K562 (cell line): Measurements from ENCODE around the gene SYCP2. TPM values are rescaled to one million over a fixed set of nuclear protein-coding genes. Genes with fewer than 3 reads are reported as not detected.
A peak's percentile ranks its signal among the peaks of the same experiment; 100 is the strongest.

Source experiments
- ATAC-seq: fragments of 200-7000 bp; cut with Tn5 transposase; 3 replicates; pipeline ENCODE4 v1.9.1; 2020; ENCODE audit warnings: moderate library complexity
- BruUV-seq: library from RNA; stranded (reverse); fragments of 400-500 nt; replicated peaks from 2 replicates; lab custom pipeline; 2021; lab: Mats Ljungman, UMichigan
- CTCF ChIA-PET: fragments of 300-600 bp; formaldehyde crosslinking; extraction: SDS; loops from one replicate; lab custom pipeline; 2021; ENCODE audit warnings: low intra/inter-chr PET ratio; lab: Yijun Ruan, JAX
- POLR2A ChIA-PET: fragments of 300-600, 350-650 bp; sonication (Branson Sonifier 250); formaldehyde crosslinking; extraction: SDS; loops from one replicate; lab custom pipeline; 2021; ENCODE audit warnings: antibody characterized with exemption, inconsistent platforms; lab: Yijun Ruan, JAX
- DNase-seq, 4 experiments: peaks; one replicate each; pipeline versions ENCODE4 v3.0.0 to v3.0.0-alpha.2; 2011 to 2018; ENCODE audit warnings: low spot score in 3 of 4, mixed read lengths in 3 of 4; ENCODE audit errors: extremely low read depth in 1 of 4
- FAIRE-seq: peaks from 2 replicates; lab custom pipeline; 2011; peaks lifted over from hg19 to GRCh38; lab: Jason Lieb, UNC
- H2AFZ ChIP-seq: 2 replicates; pipeline ENCODE4 v1.6.0; 2011; ENCODE audit warnings: low read depth, low read length, control low read depth, inconsistent platforms
- H3K27ac ChIP-seq: fragments of 200-600 bp; 3 replicates; pipeline ENCODE4 v1.8.0; 2011; ENCODE audit warnings: low read depth, mild to moderate bottlenecking, control low read depth, inconsistent platforms, low read length, moderate library complexity, mixed read lengths; ENCODE audit errors: extremely low read depth
- H3K27me3 ChIP-seq, 2 experiments: fragments of 300-600 bp in 1 of 2; 2 replicates in 1 of 2; 3 replicates in 1 of 2; pipeline versions ENCODE4 v1.6.0 to v1.8.0; 2011; ENCODE audit warnings: inconsistent platforms in 2 of 2, low read length in 2 of 2, mild to moderate bottlenecking in 1 of 2, mixed read lengths in 1 of 2, moderate library complexity in 1 of 2; ENCODE audit not compliant: control insufficient read depth in 2 of 2, insufficient read depth in 2 of 2
- H3K36me3 ChIP-seq: fragments of 300-600 bp; 3 replicates; pipeline ENCODE4 v1.8.0; 2011; ENCODE audit warnings: mild to moderate bottlenecking, low read length, inconsistent platforms; ENCODE audit not compliant: control insufficient read depth, insufficient read depth
- H3K4me1 ChIP-seq, 2 experiments: fragments of 200-600 bp in 1 of 2; replicated peaks in 1 of 2; 2 replicates in 1 of 2; 3 replicates in 1 of 2; pipeline versions ENCODE4 v1.5.1 to v1.8.0; 2011; ENCODE audit warnings: inconsistent platforms in 2 of 2, low read length in 2 of 2, mild to moderate bottlenecking in 1 of 2, mixed read lengths in 1 of 2, moderate library complexity in 1 of 2; ENCODE audit not compliant: control insufficient read depth in 2 of 2, insufficient read depth in 2 of 2
- H3K4me2 ChIP-seq: 2 replicates; pipeline ENCODE4 v1.6.1; 2011; ENCODE audit warnings: low read length, control low read depth, inconsistent platforms, mixed read lengths; ENCODE audit not compliant: insufficient read depth
- H3K4me3 ChIP-seq: fragments of 200-600 bp; sonication (generic), shearing (Covaris generic); 2 replicates; pipeline ENCODE4 v1.5.1; 2016; ENCODE audit warnings: control low read depth, inconsistent platforms
- H3K79me2 ChIP-seq: fragments of 200-600 bp; 3 replicates; pipeline ENCODE4 v1.8.0; 2011; ENCODE audit warnings: low read length, inconsistent platforms; ENCODE audit not compliant: control insufficient read depth, insufficient read depth
- H3K9ac ChIP-seq, 2 experiments: 2 replicates each; pipeline versions ENCODE4 v1.6.0 to v1.6.1; 2011; ENCODE audit warnings: low read depth in 2 of 2, low read length in 2 of 2, control low read depth in 1 of 2, inconsistent platforms in 1 of 2, mild to moderate bottlenecking in 1 of 2, mixed read lengths in 1 of 2; ENCODE audit not compliant: insufficient read depth in 1 of 2
- H3K9me1 ChIP-seq: one replicate; pipeline ENCODE4 v1.6.0; 2011; ENCODE audit warnings: inconsistent platforms, mild to moderate bottlenecking, low read length, moderate library complexity; ENCODE audit not compliant: control insufficient read depth, insufficient read depth
- H3K9me3 ChIP-seq: replicated peaks from 2 replicates; pipeline ENCODE4 v1.5.1; 2011; ENCODE audit warnings: low read depth, low read length, inconsistent platforms; ENCODE audit not compliant: control insufficient read depth, insufficient read depth
- H4K20me1 ChIP-seq: replicated peaks from 2 replicates; pipeline ENCODE4 v1.6.1; 2011; ENCODE audit warnings: low read length, inconsistent platforms, mixed read lengths; ENCODE audit not compliant: control insufficient read depth, insufficient read depth
- ELK3 ChIP-seq: fragments of 450-650 bp; formaldehyde crosslinking; IDR thresholded peaks from 2 replicates; pipeline ENCODE4 v1.4.0; 2020; ENCODE audit warnings: mild to moderate bottlenecking
- HDAC2 ChIP-seq: fragments of 450-650 bp; IDR thresholded peaks from 2 replicates; pipeline ENCODE4 v1.6.1; 2016; ENCODE audit warnings: mild to moderate bottlenecking
- NFXL1 ChIP-seq: fragments of 450-650 bp; formaldehyde crosslinking; IDR thresholded peaks from 2 replicates; pipeline ENCODE4 v1.4.0; 2021; ENCODE audit warnings: mild to moderate bottlenecking
- NKRF ChIP-seq: fragments of 450-650 bp; IDR thresholded peaks from 2 replicates; pipeline ENCODE4 v1.6.1; 2016; ENCODE audit warnings: borderline replicate concordance
- PHB2 ChIP-seq: fragments of 450-650 bp; IDR thresholded peaks from 2 replicates; pipeline ENCODE4 v1.6.1; 2017; ENCODE audit warnings: low read depth
- POLR2H ChIP-seq: IDR thresholded peaks from 2 replicates; pipeline ENCODE4 v1.6.1; 2016; ENCODE audit warnings: missing genetic modification characterization, low read depth, mild to moderate bottlenecking, control low read depth, missing compliant biosample characterization, moderate library complexity
- SMAD1 ChIP-seq: fragments of 150-350 bp; IDR thresholded peaks from 2 replicates; pipeline ENCODE4 v1.6.1; 2014; ENCODE audit warnings: low read length, low read depth; ENCODE audit not compliant: partially characterized antibody
- SMAD4 ChIP-seq: fragments of 250-450 bp; sonication (Bioruptor Pico); conservative IDR thresholded peaks from 2 replicates; pipeline ENCODE4 v1.8.0; 2021; ENCODE audit warnings: inconsistent platforms, mild to moderate bottlenecking, moderate library complexity
- ZNF583 ChIP-seq: fragments of 250-450 bp; sonication (Bioruptor Pico); IDR thresholded peaks from 2 replicates; pipeline ENCODE4 v1.4.0; 2020
- ZSCAN32 ChIP-seq: fragments of 450-650 bp; formaldehyde crosslinking; IDR thresholded peaks from 2 replicates; pipeline ENCODE4 v1.4.0; 2020; ENCODE audit warnings: mild to moderate bottlenecking, moderate library complexity
- WGBS: fragments of 100-300 bp; shearing (Covaris generic); methylation state at CpG from one replicate; pipeline ENCODE4 v1.1.6; 2016; ENCODE audit warnings: low coverage, mixed read lengths; ENCODE audit not compliant: insufficient coverage; ENCODE audit errors: missing lambda C conversion rate; 5-methylcytosine and 5-hydroxymethylcytosine counted together
- in situ Hi-C: fragments of 300-500 bp; cut with MboI; formaldehyde crosslinking; loops from 4 replicates; pipeline ENCODE4 v1.15.0; 2018; ENCODE audit warnings: inconsistent platforms, mixed read lengths
- intact Hi-C: fragments of 100-400 bp; cut with micrococcal nuclease; formaldehyde crosslinking; loops from 2 replicates; pipeline ENCODE4 v1.14.2; 2022
- polyA plus RNA-seq, 8 experiments: library from polyadenylated mRNA; depleted of rRNA in 4 of 8; stranded (reverse) in 5 of 8; unstranded in 3 of 8; fragments of >200 nt; fragmentation: Nextera tagmentation in 2 of 8; fragmentation: Illumina TruSeq in 1 of 8; extraction: Ambion mirVana in 2 of 8; extraction: Trizol in 1 of 8; gene quantifications; 2 replicates each; pipeline versions ENCODE4 v1.2.1 to v1.2.3, GENCODE V29; 2011 to 2014; ENCODE audit warnings: inconsistent platforms in 1 of 8, missing spikeins in 1 of 8
- total RNA-seq, 7 experiments: library from RNA; depleted of rRNA in 6 of 7; stranded (reverse); fragments of >200 nt in 6 of 7; fragmentation: Illumina TruSeq in 2 of 7; extraction: Trizol in 2 of 7; gene quantifications; 2 replicates each; pipeline versions ENCODE4 v1.2.1 to v1.2.3, GENCODE V29; 2011 to 2021; ENCODE audit warnings: low replicate concordance in 1 of 7

The SYCP2 gene
- total and polyA plus RNA-seq, 9 of the 15 experiments (the other 6 are each of a cell fraction or from before 2014, with no cell fraction given), result 0.24 to 1.6 (median 0.67) TPM

DNA sequence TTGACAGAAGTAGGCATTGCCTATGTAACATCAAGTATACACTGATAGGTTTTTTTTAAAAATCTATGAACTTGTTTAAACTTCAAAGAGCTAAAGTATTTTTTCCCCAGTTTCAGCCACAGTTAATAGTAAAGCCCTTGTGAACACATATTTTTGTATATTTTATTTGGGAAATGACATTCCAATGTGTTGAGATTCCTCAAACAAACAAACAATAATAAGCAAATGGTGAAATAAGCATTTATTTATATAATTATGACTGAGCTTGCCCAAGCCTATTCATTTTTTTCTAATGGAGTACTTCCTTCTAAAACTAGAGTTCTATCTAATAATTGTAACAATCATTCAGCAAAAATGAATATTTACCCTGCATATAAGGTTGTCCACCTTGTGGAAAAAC is 12.5 kb downstream of the SYCP2 start (continued):
- no peak for TF ChIP-seq ELK3
- no peak for TF ChIP-seq NKRF
- TF ChIP-seq POLR2H, result no peak
- no peak for TF ChIP-seq SMAD1
- no peak for TF ChIP-seq SMAD4
- TF ChIP-seq ZSCAN32 (CRISPR knock-in tag), result no peak
- TF ChIP-seq ZNF583 (CRISPR knock-in tag), result no peak
- no peak for TF ChIP-seq PHB2
- TF ChIP-seq HDAC2, result no peak

DNA sequence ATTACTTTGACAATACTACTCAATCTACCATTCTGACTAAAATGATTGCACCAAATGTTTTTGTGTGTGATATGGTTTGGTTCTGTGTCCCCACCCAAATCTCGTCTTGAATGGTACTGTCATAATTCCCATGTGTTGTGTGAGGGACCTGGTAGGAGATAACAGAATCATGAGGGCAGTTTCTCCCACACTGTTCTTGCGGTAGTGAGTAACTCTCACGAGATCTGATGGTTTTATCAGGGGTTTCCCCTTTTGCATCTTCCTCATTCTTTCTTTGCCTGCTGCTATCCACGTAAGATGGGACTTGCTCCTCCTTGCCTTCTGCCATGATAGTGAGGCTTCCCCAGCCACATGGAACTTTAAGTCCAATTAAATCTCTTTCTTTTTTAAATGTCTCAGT is 20.8 kb downstream of the SYCP2 start:
- DNase-seq, result peak in 1 of 4 experiments; percentile 4

More for the DNA sequence above, 20.8 kb downstream of the SYCP2 start:
- WGBS, result 3% methylated on average over 4 of the region's 4 CpGs
- Histone ChIP-seq H2AFZ (no peak overlapping the region), H3K4me3 (no peak overlapping the region), H3K27me3 (no peaks in the 10 kb centered on the region), H3K79me2 (no peaks in the 10 kb centered on the region), H4K20me1 (no peaks in the 10 kb centered on the region), H3K36me3 (no peaks in the 10 kb centered on the region), H3K9ac (no peak overlapping the region), H3K4me1 (no peaks in the 10 kb centered on the region), H3K9me1 (no peaks in the 10 kb centered on the region), H3K9me3 (no peaks in the 10 kb centered on the region), H3K4me2 (no peak overlapping the region), H3K27ac (no peak overlapping the region)
- ATAC-seq (no peak), FAIRE-seq (no peak)
- in situ Hi-C loops, result no loop called here
- TF ChIP-seq NFXL1, result no peak
- CTCF ChIA-PET, result no interaction called here
- intact Hi-C loops, result no loop called here
- POLR2A ChIA-PET, result no interaction called here
- BruUV-seq, result no TSS peak
